Thoracic aorta (tissue), 2 donors: ENCODE data around the gene PITX1. TPM values are rescaled to one million over a fixed set of nuclear protein-coding genes. Genes with fewer than 3 reads are reported as not detected.

Experiments
- ATAC-seq: fragments of 150-250 bp; one replicate; pipeline ENCODE4 v1.8.0; 2017; ENCODE audit warnings: low read depth; ENCODE audit not compliant: insufficient number of reproducible peaks, low FRiP score
- DNase-seq: peaks from one replicate; pipeline ENCODE4 v3.0.0-alpha.2; 2020; ENCODE audit warnings: low spot score
- H3K27ac ChIP-seq, 2 donors: fragments of 200-600 bp; sonication (generic); 1 replicate in 1 of 2; 2 replicates in 1 of 2; pipeline ENCODE4 v1.5.1; 2016; ENCODE audit warnings: mild to moderate bottlenecking in 2 of 2, moderate library complexity in 2 of 2
- H3K27me3 ChIP-seq: fragments of 200-600 bp; sonication (generic); replicated peaks from 2 replicates; pipeline ENCODE4 v1.6.0; 2016; ENCODE audit warnings: mild to moderate bottlenecking; ENCODE audit not compliant: insufficient read depth
- H3K36me3 ChIP-seq: fragments of 200-600 bp; sonication (generic); one replicate; pipeline ENCODE4 v1.5.1; 2016
- H3K4me1 ChIP-seq, 2 donors: fragments of 200-600 bp; sonication (generic); 1 replicate in 1 of 2; 2 replicates in 1 of 2; pipeline versions ENCODE4 v1.5.1 to v1.6.0; 2016; ENCODE audit warnings: low read depth in 2 of 2, mild to moderate bottlenecking in 1 of 2; ENCODE audit not compliant: control insufficient read depth in 1 of 2
- H3K4me3 ChIP-seq: fragments of 200-600 bp; sonication (generic); 2 replicates; pipeline ENCODE4 v1.5.1; 2016; ENCODE audit warnings: mild to moderate bottlenecking
- H3K9me3 ChIP-seq: fragments of 200-600 bp; sonication (generic); 2 replicates; pipeline ENCODE4 v1.5.1; 2016
- CTCF ChIP-seq: fragments of 200-600 bp; sonication (generic); IDR thresholded peaks from one replicate; pipeline ENCODE4 v1.5.1; 2019; ENCODE audit warnings: antibody characterized with exemption
- total RNA-seq, 2 donors: library from RNA; depleted of rRNA; stranded (reverse); fragments of >200 nt; gene quantifications; one replicate each; pipeline versions ENCODE4 v1.1.0 to v1.2.3, GENCODE V29; 2016

PITX1 gene
- total RNA-seq, 2 donors from 2014 or later = not detected

DNA sequence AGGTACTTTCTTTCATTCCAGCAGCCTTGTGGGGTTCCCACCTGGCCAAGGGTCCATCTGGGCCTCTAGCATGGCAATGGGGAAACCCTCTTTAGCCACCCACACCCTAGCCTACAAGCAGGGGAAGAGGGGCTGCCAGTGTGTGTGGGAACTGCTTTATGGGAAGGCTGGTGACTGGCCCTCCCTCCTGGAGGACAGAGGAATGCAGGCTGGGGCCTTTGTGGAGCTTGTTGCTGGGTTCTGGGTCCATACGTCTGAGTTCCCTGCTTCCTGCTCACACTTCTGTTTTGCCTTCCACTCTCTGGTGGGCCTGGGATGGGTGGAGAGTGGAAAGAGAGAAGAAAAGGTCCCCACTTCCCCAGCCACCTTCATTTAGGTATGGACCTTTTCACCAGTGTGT lies 14.9 kb upstream of the PITX1 start:
- Histone ChIP-seq H3K27ac (no peak overlapping the region), H3K4me3 (no peak overlapping the region), H3K27me3 (no peaks in the 10 kb centered on the region), H3K4me1 (no peaks in the 10 kb centered on the region), H3K9me3 (no peaks in the 10 kb centered on the region), H3K36me3 (no peaks in the 10 kb centered on the region)
- no peak for DNase-seq
- TF ChIP-seq CTCF = no peak
- ATAC-seq = no peak

DNA sequence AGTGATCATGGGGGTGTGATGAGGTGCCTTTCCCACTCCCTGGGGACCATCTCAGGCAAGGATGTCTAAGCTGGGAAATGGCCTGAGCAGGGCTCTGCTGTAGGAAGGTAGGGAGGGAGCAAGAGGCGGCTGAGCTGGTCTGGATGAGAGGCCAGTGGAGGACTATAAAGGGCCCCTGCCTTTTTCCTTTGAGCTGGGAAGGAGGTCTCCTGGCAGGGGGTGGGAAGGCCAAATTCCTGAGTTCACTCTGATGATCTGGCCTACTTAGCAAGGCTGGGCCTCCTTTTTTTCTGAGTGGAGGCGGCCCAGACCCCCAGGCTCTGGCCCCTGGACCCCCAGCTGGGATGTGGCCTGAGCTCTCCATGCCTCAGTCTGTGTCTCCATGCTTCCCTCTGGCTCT lies 14.3 kb upstream of the PITX1 start:
- no peaks in the 10 kb centered on the region for H3K27me3 ChIP-seq
- no peak for ATAC-seq
- H3K4me3 ChIP-seq = no peak overlapping the region
- H3K9me3 ChIP-seq = no peaks in the 10 kb centered on the region
- no peaks in the 10 kb centered on the region for H3K4me1 ChIP-seq
- no peak overlapping the region for H3K27ac ChIP-seq
- DNase-seq = no peak
- no peak for TF ChIP-seq CTCF
- H3K36me3 ChIP-seq = no peaks in the 10 kb centered on the region

DNA sequence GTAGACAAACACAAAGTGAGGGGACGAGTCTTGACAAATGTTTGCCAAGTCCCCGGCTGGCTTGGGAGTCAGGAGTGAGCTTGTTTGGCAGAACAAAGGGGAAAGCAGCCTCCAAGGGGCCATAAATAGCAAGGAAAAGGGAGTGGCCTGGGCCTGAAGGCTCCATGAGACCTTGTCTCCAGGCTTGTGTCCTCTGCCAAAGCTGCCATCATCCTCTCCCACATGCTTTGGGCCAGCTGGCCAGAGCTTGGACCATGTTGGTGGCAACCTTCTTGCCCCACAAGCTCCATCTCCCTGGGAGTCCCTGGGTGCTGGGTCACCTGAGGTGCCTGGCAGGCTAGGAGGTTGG lies 13.3 kb upstream of the PITX1 start:
- H3K4me3 ChIP-seq = no peak overlapping the region
- no peaks in the 10 kb centered on the region for H3K4me1 ChIP-seq
- no peak overlapping the region for H3K27ac ChIP-seq
- H3K27me3 ChIP-seq = no peaks in the 10 kb centered on the region
- DNase-seq (no peak), ATAC-seq (no peak)
- no peak for TF ChIP-seq CTCF
- H3K36me3 ChIP-seq = no peaks in the 10 kb centered on the region
- no peaks in the 10 kb centered on the region for H3K9me3 ChIP-seq

DNA sequence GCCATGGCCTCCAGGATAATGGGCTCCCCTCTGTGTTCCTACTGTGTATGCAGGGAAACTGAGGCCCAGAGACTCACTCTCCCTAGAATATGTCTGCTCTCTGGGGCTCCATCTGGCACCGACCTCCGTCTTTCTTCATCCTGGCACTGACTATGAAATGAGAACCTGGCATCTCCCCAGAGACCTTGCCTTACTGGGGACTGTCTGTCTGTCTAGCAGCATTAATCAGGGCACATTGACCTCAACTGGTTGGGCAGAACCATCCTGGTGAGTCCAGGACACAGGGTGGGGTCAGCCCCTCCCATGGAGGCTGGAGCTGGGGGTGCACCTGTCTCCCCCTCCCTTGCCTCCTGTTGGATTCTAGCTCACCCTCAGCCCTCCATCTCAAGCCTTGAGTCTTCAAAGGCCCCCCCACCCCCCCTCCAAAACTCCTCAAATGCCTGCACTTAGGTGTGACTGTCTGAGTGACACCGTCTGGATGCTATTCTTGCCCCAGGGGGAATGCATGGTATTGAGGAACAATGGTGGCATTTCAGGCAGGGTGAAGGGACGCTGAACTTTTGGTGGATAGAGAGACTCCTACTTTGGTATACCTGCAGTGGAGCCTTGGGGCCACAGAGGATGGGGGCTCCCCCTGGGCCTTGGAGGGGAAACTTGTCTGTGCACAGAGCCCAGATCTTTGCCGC lies 12.8 kb upstream of the PITX1 start:
- H3K27me3 ChIP-seq = no peaks in the 10 kb centered on the region
- no peaks in the 10 kb centered on the region for H3K36me3 ChIP-seq
- no peaks in the 10 kb centered on the region for H3K4me1 ChIP-seq
- ATAC-seq (no peak), DNase-seq (no peak)
- H3K27ac ChIP-seq = no peak overlapping the region
- H3K4me3 ChIP-seq = no peak overlapping the region
- no peak for TF ChIP-seq CTCF
- H3K9me3 ChIP-seq = no peaks in the 10 kb centered on the region

DNA sequence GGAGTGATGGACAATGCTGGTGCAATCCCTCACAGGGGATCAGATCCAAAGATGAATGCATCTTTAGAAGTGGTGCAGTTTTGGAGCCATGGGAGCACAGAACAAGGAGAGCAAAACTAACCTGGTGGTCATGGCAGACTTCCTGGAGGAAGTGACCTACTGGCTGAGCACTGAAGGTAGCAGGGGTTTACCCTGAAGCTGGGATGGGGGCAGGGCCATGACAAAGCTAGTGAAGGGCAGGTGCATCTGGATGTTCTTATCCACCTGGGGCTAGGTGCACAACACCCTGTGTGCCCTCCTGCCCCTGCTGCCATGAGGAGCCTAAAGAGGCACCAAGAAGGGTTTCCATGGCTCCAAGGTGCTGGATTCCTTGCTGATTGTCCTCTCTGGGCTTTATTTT lies 11.5 kb upstream of the PITX1 start:
- Histone ChIP-seq H3K36me3 (no peaks in the 10 kb centered on the region), H3K27me3 (no peaks in the 10 kb centered on the region), H3K4me3 (no peak overlapping the region), H3K27ac (no peak overlapping the region), H3K4me1 (peaks cover 0 to 1% of the 10 kb centered on the region in 2 donors), H3K9me3 (no peaks in the 10 kb centered on the region)
- no peak for TF ChIP-seq CTCF
- DNase-seq (no peak), ATAC-seq (no peak)
